Measurements from ENCODE around the gene IFIT3. TPM values are rescaled to one million over a fixed set of nuclear protein-coding genes. Genes with fewer than 3 reads are reported as not detected.

The IFIT3 gene
- polyA plus RNA-seq, 1 of the 3 experiments (the other 2 are of a cell fraction): 3.2 TPM

DNA sequence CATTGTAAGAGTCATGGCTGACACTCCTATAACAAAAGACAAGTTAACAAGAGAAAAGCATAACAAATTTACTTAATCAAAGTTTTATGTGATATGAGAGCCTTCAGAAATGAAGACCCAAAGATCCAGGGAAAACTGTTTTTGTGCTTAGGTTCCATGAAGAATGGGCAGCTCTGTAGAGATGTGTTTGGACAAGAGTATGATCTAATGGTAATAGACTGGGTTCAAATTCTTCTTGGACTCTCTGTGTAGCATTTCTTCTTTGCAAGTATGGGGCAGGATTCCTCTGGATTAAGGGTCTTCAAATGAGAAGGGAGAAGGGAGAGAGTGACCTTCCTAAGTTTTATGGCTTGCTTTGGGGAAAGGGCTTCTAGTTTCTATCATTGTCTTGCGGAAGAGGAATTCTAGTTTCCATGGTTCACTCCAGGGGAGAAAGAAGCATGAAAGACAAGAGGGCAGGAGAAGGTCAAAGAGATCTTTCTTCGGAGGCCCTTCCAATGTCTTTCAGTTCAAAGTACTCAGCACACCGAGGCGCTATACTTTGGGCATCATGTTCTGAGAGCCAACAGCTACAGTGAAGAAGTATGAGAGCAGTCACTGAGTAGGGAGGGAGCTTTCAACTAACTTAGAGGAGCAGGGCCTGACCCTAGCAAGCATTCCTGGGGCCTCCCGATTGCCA, 15.4 kb downstream of the IFIT3 start:
- peak overlapping the region; percentile 78 to 93 for H3K27ac ChIP-seq (ENCODE audit: low read depth in 2 of 2, low read length in 1 of 2)
- H4K20me1 ChIP-seq (ENCODE audit: insufficient read depth): no peaks in the 10 kb centered on the region
- H3F3A ChIP-seq (replicated peaks; ENCODE audit: insufficient read depth): peaks cover 6% of the 10 kb centered on the region
- no peaks in the 10 kb centered on the region for H3K9me2 ChIP-seq
- no peaks in the 10 kb centered on the region for H3K27me3 ChIP-seq (ENCODE audit: insufficient read depth)
- WGBS (ENCODE audit: low lambda C conversion rate): 95% methylated on average over 4 of the region's 5 CpGs
- peaks cover 7 to 16% of the 10 kb centered on the region in 2 experiments; a peak in 3 of 4 replicates for H3K4me1 ChIP-seq (ENCODE audit: control insufficient read depth in 1 of 2, insufficient read depth in 2 of 2, low read depth in 1 of 2, low read length in 1 of 2)
- no peak for DNase-seq
- H3K9me3 ChIP-seq: no peaks in the 10 kb centered on the region
- no peak for TF ChIP-seq RCOR1 (IDR thresholded peaks at IDR 0.05; ENCODE audit: low read length)
- TF ChIP-seq YY1 (IDR thresholded peaks at IDR 0.05; ENCODE audit: low read depth): no peak
- TF ChIP-seq CHD2 (IDR thresholded peaks at IDR 0.05; ENCODE audit: low read length, partially characterized antibody): no peak
- no peak for TF ChIP-seq RAD21 (IDR thresholded peaks at IDR 0.05; ENCODE audit: low read length)
- TF ChIP-seq ZBTB33 (IDR thresholded peaks at IDR 0.05; ENCODE audit: borderline replicate concordance, low read depth): no peak
- no peak for TF ChIP-seq FOSL2 (IDR thresholded peaks at IDR 0.05; ENCODE audit: borderline replicate concordance, low read depth)
- TF ChIP-seq TCF12 (IDR thresholded peaks at IDR 0.05): no peak
- TF ChIP-seq GABPA (IDR thresholded peaks at IDR 0.05; ENCODE audit: low read depth): no peak
- TF ChIP-seq ELF1 (IDR thresholded peaks at IDR 0.05): no peak
- TF ChIP-seq JUND (IDR thresholded peaks at IDR 0.05): no peak
- no peak for TF ChIP-seq MAX (IDR thresholded peaks at IDR 0.05; ENCODE audit: low read depth)
- TF ChIP-seq USF2 (IDR thresholded peaks at IDR 0.05; ENCODE audit: borderline replicate concordance, low read depth, low read length): no peak
- TF ChIP-seq EP300 (IDR thresholded peaks at IDR 0.05; ENCODE audit: borderline replicate concordance in 1 of 2, low read depth in 1 of 2, low read length in 1 of 2): no peak
- TF ChIP-seq MEF2A (IDR thresholded peaks at IDR 0.05; ENCODE audit: borderline replicate concordance, low read depth): no peak
- ChIA-PET POLR2A (no interaction called here), CTCF (interaction anchor here (1.7 kb wide), 1 partner anchor 26 kb away, joined by 6 read pairs; no protein-coding TSS in a partner anchor)
- peak overlapping the region; percentile 55 to 61 for H3K4me3 ChIP-seq (ENCODE audit: low read depth in 2 of 2, low read length in 1 of 2)
- H3K79me2 ChIP-seq (ENCODE audit: insufficient read depth): peaks cover 19% of the 10 kb centered on the region; the same call in 1 of the 2 replicates
- H2AFZ ChIP-seq (ENCODE audit: low read depth): peak overlapping the region; percentile 85
- H3K4me2 ChIP-seq: peak overlapping the region; percentile 73
- peaks cover 9 to 12% of the 10 kb centered on the region in 2 experiments for H3K36me3 ChIP-seq (replicated peaks in 1 of 2; ENCODE audit: control insufficient read depth in 1 of 2, insufficient read depth in 2 of 2, low read length in 1 of 2)
- peak overlapping the region; percentile 57; the same call in 1 of the 2 replicates for H3K9ac ChIP-seq

GRCh38 chr10:89344156-89344555, 16.4 kb downstream of the IFIT3 start:
- H3K27ac ChIP-seq (ENCODE audit: low read depth in 2 of 2, low read length in 1 of 2): no peak overlapping the region
- peaks cover 6% of the 10 kb centered on the region for H3F3A ChIP-seq (replicated peaks; ENCODE audit: insufficient read depth)
- H3K4me3 ChIP-seq (ENCODE audit: low read depth in 2 of 2, low read length in 1 of 2): no peak overlapping the region
- no peak overlapping the region for H3K4me2 ChIP-seq
- POLR2A ChIA-PET: no interaction called here
- no peak for DNase-seq
- H3K9me2 ChIP-seq: no peaks in the 10 kb centered on the region
- H3K4me1 ChIP-seq (ENCODE audit: control insufficient read depth in 1 of 2, insufficient read depth in 2 of 2, low read depth in 1 of 2, low read length in 1 of 2): peaks cover 7 to 16% of the 10 kb centered on the region in 2 experiments; a peak in 3 of 4 replicates
- H3K79me2 ChIP-seq (ENCODE audit: insufficient read depth): peaks cover 19% of the 10 kb centered on the region; the same call in 1 of the 2 replicates
- H4K20me1 ChIP-seq (ENCODE audit: insufficient read depth): no peaks in the 10 kb centered on the region
- H2AFZ ChIP-seq (ENCODE audit: low read depth): no peak overlapping the region
- H3K36me3 ChIP-seq (replicated peaks in 1 of 2; ENCODE audit: control insufficient read depth in 1 of 2, insufficient read depth in 2 of 2, low read length in 1 of 2): peaks cover 2 to 3% of the 10 kb centered on the region in 2 experiments
- no peak overlapping the region for H3K9ac ChIP-seq
- no peaks in the 10 kb centered on the region for H3K9me3 ChIP-seq
- CTCF ChIA-PET: interaction anchor here (0.6 to 1.7 kb wide), 2 partner anchors 25 to 120 kb away, joined by 3 to 6 read pairs; no protein-coding TSS in a partner anchor
- no peaks in the 10 kb centered on the region for H3K27me3 ChIP-seq (ENCODE audit: insufficient read depth)
- WGBS (ENCODE audit: low lambda C conversion rate): 88% methylated on average over 2 of the region's 2 CpGs
- no peak for TF ChIP-seq ZBTB33 (IDR thresholded peaks at IDR 0.05; ENCODE audit: borderline replicate concordance, low read depth)
- TF ChIP-seq, protein P1, sequence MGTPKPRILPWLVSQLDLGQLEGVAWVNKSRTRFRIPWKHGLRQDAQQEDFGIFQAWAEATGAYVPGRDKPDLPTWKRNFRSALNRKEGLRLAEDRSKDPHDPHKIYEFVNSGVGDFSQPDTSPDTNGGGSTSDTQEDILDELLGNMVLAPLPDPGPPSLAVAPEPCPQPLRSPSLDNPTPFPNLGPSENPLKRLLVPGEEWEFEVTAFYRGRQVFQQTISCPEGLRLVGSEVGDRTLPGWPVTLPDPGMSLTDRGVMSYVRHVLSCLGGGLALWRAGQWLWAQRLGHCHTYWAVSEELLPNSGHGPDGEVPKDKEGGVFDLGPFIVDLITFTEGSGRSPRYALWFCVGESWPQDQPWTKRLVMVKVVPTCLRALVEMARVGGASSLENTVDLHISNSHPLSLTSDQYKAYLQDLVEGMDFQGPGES (IDR thresholded peaks at IDR 0.05; ENCODE audit: low read depth, low read length): no peak
- no peak for TF ChIP-seq USF2 (IDR thresholded peaks at IDR 0.05; ENCODE audit: borderline replicate concordance, low read depth, low read length)
- no peak for TF ChIP-seq TAF1 (IDR thresholded peaks at IDR 0.05; ENCODE audit: borderline replicate concordance, low read depth, low read length)

Measured in SK-N-SH (cell line).